CD4-positive, alpha-beta T cell treated with Interleukin-1 beta for 1 hour (primary cell): ENCODE data around the gene HK2.

Experiments used
- DNase-seq, 2 donors: peaks; one replicate each; pipeline ENCODE4 v3.0.0-alpha.2; 2020 to 2022

Gene HK2

GRCh38 chr2:74860079-74860478 is 26.2 kb downstream of the HK2 start:
- no peak for DNase-seq

GRCh38 chr2:74860521-74860920 is 26.6 kb downstream of the HK2 start:
- DNase-seq = no peak

- DNase-seq = no peak
Measured at GRCh38 chr2:74861531-74861930, 27.6 kb downstream of the HK2 start.

GRCh38 chr2:74862020-74862964 is 28.4 kb downstream of the HK2 start:
- no peak for DNase-seq

GRCh38 chr2:74863802-74864248 is 29.9 kb downstream of the HK2 start:
- no peak for DNase-seq

- DNase-seq = no peak
Measured at GRCh38 chr2:74864728-74865722, 31.1 kb downstream of the HK2 start.

- no peak for DNase-seq
Measured at GRCh38 chr2:74865770-74866674, 32.1 kb downstream of the HK2 start.

- DNase-seq = no peak
Measured at GRCh38 chr2:74867841-74868658, 34.1 kb downstream of the HK2 start.

- DNase-seq = no peak
Measured at GRCh38 chr2:74869517-74869916, 35.6 kb downstream of the HK2 start.

GRCh38 chr2:74870951-74871350 is 37.0 kb downstream of the HK2 start:
- DNase-seq = no peak

GRCh38 chr2:74871414-74871813 is 37.5 kb downstream of the HK2 start:
- no peak for DNase-seq

GRCh38 chr2:74872389-74872836 is 38.5 kb downstream of the HK2 start:
- no peak for DNase-seq

GRCh38 chr2:74873012-74873665 is 39.2 kb downstream of the HK2 start:
- DNase-seq = no peak

GRCh38 chr2:74873678-74874640 is 40.0 kb downstream of the HK2 start:
- no peak for DNase-seq

GRCh38 chr2:74876081-74876886 is 42.4 kb downstream of the HK2 start:
- peak; percentile 40 to 76 for DNase-seq

GRCh38 chr2:74877376-74877775 is 43.4 kb downstream of the HK2 start:
- no peak for DNase-seq

GRCh38 chr2:74877781-74878433 is 44.0 kb downstream of the HK2 start:
- no peak for DNase-seq

- DNase-seq = no peak
Measured at GRCh38 chr2:74878551-74878950, 44.6 kb downstream of the HK2 start.
